ENCODE data around the gene COL8A1.

Gene COL8A1

GRCh38 chr3:99765042-99765942, 126.9 kb downstream of the COL8A1 start:
- DNase-seq = no peak

- no peak for DNase-seq
Observed at GRCh38 chr3:99767291-99767690, 128.9 kb downstream of the COL8A1 start.

GRCh38 chr3:99768126-99768525, 129.7 kb downstream of the COL8A1 start:
- no peak for DNase-seq

GRCh38 chr3:99768808-99769501, 130.6 kb downstream of the COL8A1 start:
- DNase-seq = no peak

- no peak for DNase-seq
Observed at GRCh38 chr3:99772171-99772570, 133.8 kb downstream of the COL8A1 start.

GRCh38 chr3:99772671-99773070, 134.3 kb downstream of the COL8A1 start:
- DNase-seq = no peak

- no peak for DNase-seq
Observed at GRCh38 chr3:99774467-99774866, 136.1 kb downstream of the COL8A1 start.

- no peak for DNase-seq
Observed at GRCh38 chr3:99776516-99777209, 138.3 kb downstream of the COL8A1 start.

- no peak for DNase-seq
Observed at GRCh38 chr3:99777210-99777549, 138.8 kb downstream of the COL8A1 start.

- no peak for DNase-seq
Observed at GRCh38 chr3:99777708-99778107, 139.3 kb downstream of the COL8A1 start.

GRCh38 chr3:99780749-99781148, 142.4 kb downstream of the COL8A1 start:
- DNase-seq = no peak

- no peak for DNase-seq
Observed at GRCh38 chr3:99781761-99782160, 143.4 kb downstream of the COL8A1 start.

GRCh38 chr3:99783011-99783573, 144.7 kb downstream of the COL8A1 start:
- no peak for DNase-seq

- DNase-seq = no peak
Observed at GRCh38 chr3:99789011-99789721, 150.8 kb downstream of the COL8A1 start.

GRCh38 chr3:99794485-99794884, 156.1 kb downstream of the COL8A1 start:
- no peak for DNase-seq

- DNase-seq = no peak
Observed at GRCh38 chr3:99795573-99795972, 157.2 kb downstream of the COL8A1 start.

GRCh38 chr3:99799422-99799821, 161.0 kb downstream of the COL8A1 start:
- no peak for DNase-seq

- no peak for DNase-seq
Observed at GRCh38 chr3:99803297-99803696, 164.9 kb downstream of the COL8A1 start.

GRCh38 chr3:99805160-99805559, 166.8 kb downstream of the COL8A1 start:
- no peak for DNase-seq

GRCh38 chr3:99808163-99808794, 169.9 kb downstream of the COL8A1 start:
- DNase-seq = peak; percentile 23

- DNase-seq = no peak
Observed at GRCh38 chr3:99809565-99809964, 171.2 kb downstream of the COL8A1 start.

GRCh38 chr3:99810403-99810802, 172.0 kb downstream of the COL8A1 start:
- no peak for DNase-seq

All from stimulated activated naive CD4-positive, alpha-beta T cell treated with Interleukin-2 at 50 U/mL for 16 hours (primary cell).